ENCODE data around the gene FDX1.

DNA sequence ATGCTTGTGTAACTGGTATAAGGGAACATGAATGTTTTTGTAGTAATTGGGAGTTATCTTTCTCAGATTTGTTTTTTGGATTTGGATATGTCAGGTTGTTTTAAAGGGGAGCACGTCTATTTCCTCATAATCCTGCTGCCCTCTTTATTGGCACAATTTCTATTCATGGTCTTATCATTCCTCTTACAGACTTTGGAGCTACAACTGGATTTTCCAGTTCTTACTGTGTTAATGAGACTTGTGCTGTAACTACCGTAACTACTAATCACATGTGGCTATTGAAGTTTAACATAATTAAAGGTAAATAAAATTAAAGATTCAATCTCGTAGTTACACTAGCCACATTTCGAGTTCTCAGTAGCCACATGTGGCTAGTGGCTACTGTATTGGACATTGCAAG lies 1.9 kb downstream of the FDX1 start:
- TF ChIP-seq CTCF (IDR thresholded peaks at IDR 0.05) (no peak), EZH2 (IDR thresholded peaks at IDR 0.05) (no peak)
